T-cell (primary cell): ENCODE results near the gene IL2RG. TPM values are rescaled to one million over a fixed set of nuclear protein-coding genes. Genes with fewer than 3 reads are reported as not detected.

ENCODE experiments used
- ATAC-seq, 4 experiments: fragments of 200-7000 bp in 3 of 4; fragments of 150-1000 bp in 1 of 4; cut with Tn5 transposase; replicated peaks in 1 of 4; 1 replicate in 3 of 4; 2 replicates in 1 of 4; pipeline ENCODE4 v1.10.0; 2021; ENCODE audit warnings: moderate library complexity in 3 of 4, mild to moderate bottlenecking in 2 of 4, moderate number of reproducible peaks in 1 of 4
- CTCF ChIA-PET, 2 donors: fragments of 300-600 bp; sonication (Branson Sonifier 250); formaldehyde crosslinking; loops; one replicate each; lab custom pipeline; 2022; ENCODE audit warnings: antibody characterized with exemption in 2 of 2; lab: Charles Lee
- POLR2A ChIA-PET, 2 donors: fragments of 300-600 bp; sonication (Branson Sonifier 250); formaldehyde crosslinking; loops; one replicate each; lab custom pipeline; 2022; ENCODE audit warnings: antibody characterized with exemption in 2 of 2; lab: Charles Lee
- DNase-seq, 35 experiments: peaks; one replicate each; pipeline versions ENCODE4 v3.0.0 to v3.0.0-alpha.2; 2013 to 2023
- H3K27ac ChIP-seq: one replicate; pipeline ENCODE4 v1.5.1; 2013; ENCODE audit warnings: low read length
- H3K27me3 ChIP-seq, 2 experiments: replicated peaks in 1 of 2; 1 replicate in 1 of 2; 2 replicates in 1 of 2; pipeline versions ENCODE4 v1.6.1 to v1.7.0; 2013; ENCODE audit warnings: low read length in 1 of 2, mixed read lengths in 1 of 2; ENCODE audit not compliant: control insufficient read depth in 2 of 2, insufficient read depth in 2 of 2; ENCODE audit errors: extremely low read depth in 1 of 2
- H3K36me3 ChIP-seq, 2 donors: 1 replicate in 1 of 2; 2 replicates in 1 of 2; pipeline versions ENCODE4 v1.6.1 to v1.7.0; 2013; ENCODE audit warnings: low read length in 1 of 2; ENCODE audit not compliant: control insufficient read depth in 2 of 2, insufficient read depth in 1 of 2; ENCODE audit errors: extremely low read depth in 1 of 2
- H3K4me1 ChIP-seq, 2 experiments: 1 replicate in 1 of 2; 2 replicates in 1 of 2; pipeline versions ENCODE4 v1.6.1 to v1.7.0; 2013; ENCODE audit warnings: low read length in 2 of 2, mixed read lengths in 1 of 2; ENCODE audit not compliant: insufficient read depth in 2 of 2, control insufficient read depth in 1 of 2; ENCODE audit errors: extremely low read depth in 1 of 2
- H3K4me3 ChIP-seq, 2 donors: 1 replicate in 1 of 2; 2 replicates in 1 of 2; pipeline versions ENCODE4 v1.5.1 to v1.7.0; 2013; ENCODE audit warnings: mild to moderate bottlenecking in 2 of 2, low read length in 1 of 2, moderate library complexity in 1 of 2; ENCODE audit not compliant: control insufficient read depth in 1 of 2; ENCODE audit errors: extremely low read depth in 1 of 2
- H3K9me3 ChIP-seq: 2 replicates; pipeline ENCODE4 v1.7.0; 2013
- H3K27ac Mint-ChIP-seq, 2 donors: one replicate each; pipeline ENCODE4 v1.8.0; 2020 to 2021; ENCODE audit warnings: mild to moderate bottlenecking in 2 of 2, mixed read lengths in 2 of 2
- H3K27me3 Mint-ChIP-seq, 2 donors: one replicate each; pipeline ENCODE4 v1.8.0; 2021 to 2022; ENCODE audit warnings: mixed read lengths in 2 of 2
- H3K36me3 Mint-ChIP-seq: one replicate; pipeline ENCODE4 v1.8.0; 2021; ENCODE audit warnings: mixed read lengths
- H3K4me1 Mint-ChIP-seq, 3 donors: one replicate each; pipeline ENCODE4 v1.8.0; 2020 to 2022; ENCODE audit warnings: mixed read lengths in 3 of 3, mild to moderate bottlenecking in 1 of 3
- H3K4me3 Mint-ChIP-seq, 3 donors: one replicate each; pipeline ENCODE4 v1.8.0; 2020 to 2022; ENCODE audit warnings: mild to moderate bottlenecking in 3 of 3, mixed read lengths in 3 of 3, moderate library complexity in 3 of 3
- H3K9me3 Mint-ChIP-seq, 3 donors: one replicate each; pipeline ENCODE4 v1.8.0; 2020 to 2022; ENCODE audit warnings: mixed read lengths in 3 of 3
- WGBS: methylation state at CpG from one replicate; pipeline ENCODE4 v1.1.5; 2013; ENCODE audit warnings: missing lambda C conversion rate; ENCODE audit not compliant: insufficient coverage; 5-methylcytosine and 5-hydroxymethylcytosine counted together
- total RNA-seq, 35 experiments: library from RNA in 6 of 35; stranded (reverse) in 6 of 35; fragments of 120-200 nt in 1 of 35; gene quantifications; one replicate each; pipeline versions ENCODE4 v1.2.1 to v1.2.4 and lab custom pipeline; 2013 to 2026

The IL2RG gene
- total RNA-seq, 5 donors from 2014 or later (not counting 1 experiment from before 2014, with no cell fraction given) = 285 to 380 (median 312) TPM

GRCh38 chrX:71095555-71095980 is 15.8 kb downstream of the IL2RG start, which contains the start of gene FOXO4:
FOXO4 (plus strand) TSS chrX:71095851; CDS start chrX:71096529, 678 bp downstream.
- Mint-ChIP-seq H3K27ac (peak within 1 kb of the TSS; percentile 89 to 95), H3K4me3 (peak within 1 kb of the TSS; percentile 91 to 94 (median 92)), H3K4me1 (peaks cover 37 to 43% (median 41%) of the 10 kb centered on the region in 3 donors), H3K36me3 (no peaks in the 10 kb centered on the region), H3K9me3 (no peaks in the 10 kb centered on the region), H3K27me3 (peaks cover 0 to 4% of the 10 kb centered on the region in 2 donors)
- Histone ChIP-seq H3K27ac (peak within 1 kb of the TSS; percentile 57), H3K9me3 (no peaks in the 10 kb centered on the region), H3K36me3 (no peaks in the 10 kb centered on the region), H3K27me3 (no peaks in the 10 kb centered on the region), H3K4me3 (peak within 1 kb of the TSS; percentile 64 to 78), H3K4me1 (peaks cover 3 to 39% of the 10 kb centered on the region in 2 experiments)
- ATAC-seq (peak; percentile 85 to 88 (median 87)), DNase-seq (peak; percentile 70 to 93 (median 87))
- CTCF ChIA-PET = interaction anchor here (0.9 to 1.3 kb wide), 4 partner anchors 22 to 86 kb away, joined by 3 to 9 read pairs (median 4); partner anchors contain the start of gene MED12 (in 1 of the 2)
- POLR2A ChIA-PET = interaction anchor here in 1 of 2 donors (1.1 kb wide), 1 partner anchor 16 kb away, joined by 6 read pairs; the partner anchor contains the start of gene IL2RG
- 0% methylated on average over 5 of the region's 29 CpGs for WGBS

GRCh38 chrX:71095033-71095432 is 16.3 kb downstream of the IL2RG start:
- Mint-ChIP-seq H3K36me3 (no peaks in the 10 kb centered on the region), H3K4me1 (peaks cover 33 to 40% (median 37%) of the 10 kb centered on the region in 3 donors), H3K9me3 (no peaks in the 10 kb centered on the region), H3K4me3 (peak overlapping the region; percentile 91 to 94 (median 92)), H3K27me3 (peaks cover 0 to 4% of the 10 kb centered on the region in 2 donors), H3K27ac (peak overlapping the region; percentile 49 to 95)
- WGBS = 80% methylated on average over 1 of the region's 6 CpGs
- ATAC-seq (no peak), DNase-seq (no peak)
- H3K27ac ChIP-seq = no peak overlapping the region
- H3K4me1 ChIP-seq = peaks cover 3 to 37% of the 10 kb centered on the region in 2 experiments
- ChIA-PET POLR2A (interaction anchor here in 1 of 2 donors (0.6 kb wide), 1 partner anchor 954 kb away, joined by 14 read pairs; no protein-coding TSS in a partner anchor), CTCF (no interaction called here)
- no peaks in the 10 kb centered on the region for H3K9me3 ChIP-seq
- H3K36me3 ChIP-seq = no peaks in the 10 kb centered on the region
- peak overlapping the region; percentile 11 to 78 for H3K4me3 ChIP-seq
- no peaks in the 10 kb centered on the region for H3K27me3 ChIP-seq

- Mint-ChIP-seq H3K4me3 (no peak overlapping the region), H3K9me3 (no peaks in the 10 kb centered on the region), H3K4me1 (peaks cover 8 to 15% (median 10%) of the 10 kb centered on the region in 3 donors), H3K36me3 (no peaks in the 10 kb centered on the region), H3K27ac (no peak overlapping the region), H3K27me3 (peaks cover 0 to 4% of the 10 kb centered on the region in 2 donors)
- WGBS = no CpG with 5 or more reads among the region's 5 CpGs
- Histone ChIP-seq H3K4me1 (peaks cover 0 to 5% of the 10 kb centered on the region in 2 experiments), H3K4me3 (no peak overlapping the region), H3K27ac (no peak overlapping the region), H3K36me3 (no peaks in the 10 kb centered on the region), H3K9me3 (no peaks in the 10 kb centered on the region), H3K27me3 (no peaks in the 10 kb centered on the region)
- POLR2A ChIA-PET = no interaction called here
- DNase-seq (no peak), ATAC-seq (no peak)
- CTCF ChIA-PET = no interaction called here
Observed at GRCh38 chrX:71091263-71091662, 20.1 kb downstream of the IL2RG start.

- ATAC-seq = no peak
Observed at GRCh38 chrX:71085900-71086299, 25.5 kb downstream of the IL2RG start.

GRCh38 chrX:71082822-71083221 is 28.6 kb downstream of the IL2RG start:
- Histone ChIP-seq H3K9me3 (no peaks in the 10 kb centered on the region), H3K4me1 (peaks cover 0 to 5% of the 10 kb centered on the region in 2 experiments), H3K27ac (no peak overlapping the region), H3K36me3 (no peaks in the 10 kb centered on the region), H3K4me3 (no peak overlapping the region), H3K27me3 (no peaks in the 10 kb centered on the region)
- CTCF ChIA-PET = no interaction called here
- ATAC-seq (no peak), DNase-seq (no peak)
- H3K27me3 Mint-ChIP-seq = peaks cover 0 to 4% of the 10 kb centered on the region in 2 donors
- no peak overlapping the region for H3K4me3 Mint-ChIP-seq
- H3K9me3 Mint-ChIP-seq = no peaks in the 10 kb centered on the region
- POLR2A ChIA-PET = interaction anchor here in 1 of 2 donors (0.6 kb wide), 1 partner anchor 1195 kb away, joined by 4 read pairs; no protein-coding TSS in a partner anchor
- no peak overlapping the region for H3K27ac Mint-ChIP-seq
- peaks cover 0 to 8% (median 6%) of the 10 kb centered on the region in 3 donors for H3K4me1 Mint-ChIP-seq
- no peaks in the 10 kb centered on the region for H3K36me3 Mint-ChIP-seq
- no CpG with 5 or more reads among the region's 4 CpGs for WGBS

More at GRCh38 chrX:71085900-71086299, 25.5 kb downstream of the IL2RG start:
- Histone ChIP-seq H3K27me3 (no peaks in the 10 kb centered on the region), H3K4me1 (peaks cover 0 to 5% of the 10 kb centered on the region in 2 experiments), H3K36me3 (no peaks in the 10 kb centered on the region), H3K27ac (no peak overlapping the region), H3K9me3 (no peaks in the 10 kb centered on the region), H3K4me3 (no peak overlapping the region)
- Mint-ChIP-seq H3K4me1 (peaks cover 0 to 8% (median 6%) of the 10 kb centered on the region in 3 donors), H3K27me3 (no peaks in the 10 kb centered on the region), H3K36me3 (no peaks in the 10 kb centered on the region), H3K9me3 (no peaks in the 10 kb centered on the region), H3K27ac (no peak overlapping the region), H3K4me3 (no peak overlapping the region)
- ChIA-PET CTCF (no interaction called here), POLR2A (interaction anchor here in 1 of 2 donors (0.6 kb wide), 1 partner anchor 219 kb away, joined by 3 read pairs; no protein-coding TSS in a partner anchor)
- no peak for DNase-seq
- WGBS = no CpG with 5 or more reads among the region's 4 CpGs

- Histone ChIP-seq H3K36me3 (no peaks in the 10 kb centered on the region), H3K27ac (no peak overlapping the region), H3K27me3 (no peaks in the 10 kb centered on the region), H3K4me1 (peaks cover 0 to 5% of the 10 kb centered on the region in 2 experiments), H3K9me3 (no peaks in the 10 kb centered on the region), H3K4me3 (no peak overlapping the region)
- Mint-ChIP-seq H3K9me3 (no peaks in the 10 kb centered on the region), H3K27me3 (peaks cover 0 to 4% of the 10 kb centered on the region in 2 donors), H3K4me1 (peaks cover 0 to 8% (median 6%) of the 10 kb centered on the region in 3 donors), H3K36me3 (no peaks in the 10 kb centered on the region), H3K4me3 (no peak overlapping the region), H3K27ac (no peak overlapping the region)
- ATAC-seq = no peak
- no CpG with 5 or more reads among the region's 5 CpGs for WGBS
- CTCF ChIA-PET = no interaction called here
- POLR2A ChIA-PET = no interaction called here
- DNase-seq = no peak
Observed at GRCh38 chrX:71082124-71082647, 29.2 kb downstream of the IL2RG start.
